Amniotic epithelial cell (primary cell): ENCODE data around the gene GATA6.
A peak's percentile ranks its signal among the peaks of the same experiment; 100 is the strongest.

Experiments used
- DNase-seq: peaks from one replicate; pipeline ENCODE4 v3.0.0-alpha.2; 2010; ENCODE audit warnings: low read depth

GATA6 gene

GRCh38 chr18:22166069-22166950 is 3.1 kb upstream of the GATA6 start:
- DNase-seq: peak; percentile 56

- peak; percentile 41 for DNase-seq
These were observed 2.3 kb upstream of the GATA6 start for GRCh38 chr18:22167091-22167470.

- DNase-seq: peak; percentile 64
These were observed 1.7 kb upstream of the GATA6 start for GRCh38 chr18:22167471-22168241.

- peak; percentile 35 for DNase-seq
These were observed 948 bp upstream of the GATA6 start for GRCh38 chr18:22168360-22168921.

- DNase-seq: peak; percentile 87
These were observed 566 bp downstream of the GATA6 start for GRCh38 chr18:22169889-22170420.

GRCh38 chr18:22170421-22171257 is 1.2 kb downstream of the GATA6 start:
- DNase-seq: peak; percentile 74

GRCh38 chr18:22171258-22172119 is 2.1 kb downstream of the GATA6 start:
- no peak for DNase-seq

GRCh38 chr18:22172120-22172582 is 2.8 kb downstream of the GATA6 start:
- DNase-seq: peak; percentile 13

- DNase-seq: peak; percentile 34
These were observed 3.2 kb downstream of the GATA6 start for GRCh38 chr18:22172594-22173049.

- peak; percentile 27 for DNase-seq
These were observed 4.0 kb downstream of the GATA6 start for GRCh38 chr18:22173221-22173927.

- DNase-seq: peak; percentile 67
These were observed 4.5 kb downstream of the GATA6 start for GRCh38 chr18:22173928-22174301.

- peak; percentile 69 for DNase-seq
These were observed 5.2 kb downstream of the GATA6 start for GRCh38 chr18:22174341-22175145.

- DNase-seq: peak; percentile 44
These were observed 6.0 kb downstream of the GATA6 start for GRCh38 chr18:22175346-22175745.

GRCh38 chr18:22176420-22177326 is 7.3 kb downstream of the GATA6 start:
- peak; percentile 64 for DNase-seq

GRCh38 chr18:22177327-22177871 is 8.0 kb downstream of the GATA6 start:
- peak; percentile 32 for DNase-seq

- DNase-seq: peak; percentile 75
These were observed 9.8 kb downstream of the GATA6 start for GRCh38 chr18:22179174-22179573.

GRCh38 chr18:22179631-22180030 is 10.2 kb downstream of the GATA6 start:
- peak; percentile 27 for DNase-seq
